Activated CD4-positive, alpha-beta T cell treated with anti-CD3 and anti-CD28 coated beads, Interleukin-2, amount 10 ng/mL, durations not matched to agents 7 days and 5 days (primary cell): ENCODE data around the gene AOPEP. TPM values are rescaled to one million over a fixed set of nuclear protein-coding genes. Genes with fewer than 3 reads are reported as not detected.
A peak's percentile ranks its signal among the peaks of the same experiment; 100 is the strongest.

ENCODE experiments used
- CTCF ChIA-PET: fragments of 350-600 bp; sonication (Branson Sonifier 250); formaldehyde crosslinking; loops from one replicate; lab custom pipeline; 2021; ENCODE audit warnings: antibody characterized with exemption; lab: Charles Lee
- POLR2A ChIA-PET: fragments of 350-600 bp; sonication (Branson Sonifier 250); formaldehyde crosslinking; loops from one replicate; lab custom pipeline; 2021; ENCODE audit warnings: antibody characterized with exemption; lab: Charles Lee
- DNase-seq: peaks from one replicate; pipeline ENCODE4 v3.0.0-alpha.2; 2020
- H3K27ac Mint-ChIP-seq: one replicate; pipeline ENCODE4 v1.8.0; 2021; ENCODE audit warnings: mild to moderate bottlenecking, moderate library complexity, mixed read lengths
- H3K27me3 Mint-ChIP-seq: one replicate; pipeline ENCODE4 v1.8.0; 2021; ENCODE audit warnings: mixed read lengths
- H3K36me3 Mint-ChIP-seq: one replicate; pipeline ENCODE4 v1.8.0; 2021; ENCODE audit warnings: low read depth, mixed read lengths
- H3K4me1 Mint-ChIP-seq: one replicate; pipeline ENCODE4 v1.8.0; 2021; ENCODE audit warnings: mixed read lengths
- H3K4me3 Mint-ChIP-seq: one replicate; pipeline ENCODE4 v1.8.0; 2021; ENCODE audit warnings: mild to moderate bottlenecking, moderate library complexity, mixed read lengths
- H3K9me3 Mint-ChIP-seq: one replicate; pipeline ENCODE4 v1.8.0; 2021; ENCODE audit warnings: mixed read lengths
- total RNA-seq, 2 experiments: library from RNA; stranded (reverse); gene quantifications; one replicate each; pipeline ENCODE4 v1.2.3, GENCODE V29; 2021

AOPEP gene
- total RNA-seq, 2 experiments from 2014 or later: 9.7 to 10.7 TPM

DNA sequence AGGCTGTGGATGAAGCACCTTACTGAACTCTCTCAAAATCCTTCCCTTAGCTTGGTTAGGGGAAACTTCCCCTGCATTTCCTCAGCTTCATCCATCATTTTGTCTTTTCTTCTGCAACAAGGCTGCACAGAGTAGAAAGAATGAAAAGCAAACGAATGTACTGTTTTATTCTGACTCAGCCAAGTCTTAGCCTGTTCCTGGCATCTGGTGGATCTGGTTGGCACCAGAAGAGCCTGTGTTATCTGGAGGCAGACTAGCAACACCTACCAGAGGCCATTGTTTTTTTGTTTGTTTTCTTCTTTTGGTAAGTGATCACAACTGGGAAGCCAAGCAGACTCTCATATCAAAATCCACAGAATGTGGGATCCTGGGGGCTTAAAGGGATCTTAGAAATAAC, 390.3 kb downstream of the AOPEP start:
- POLR2A ChIA-PET: no interaction called here
- Mint-ChIP-seq H3K4me1 (peaks cover 2% of the 10 kb centered on the region), H3K27ac (no peak overlapping the region)

DNA sequence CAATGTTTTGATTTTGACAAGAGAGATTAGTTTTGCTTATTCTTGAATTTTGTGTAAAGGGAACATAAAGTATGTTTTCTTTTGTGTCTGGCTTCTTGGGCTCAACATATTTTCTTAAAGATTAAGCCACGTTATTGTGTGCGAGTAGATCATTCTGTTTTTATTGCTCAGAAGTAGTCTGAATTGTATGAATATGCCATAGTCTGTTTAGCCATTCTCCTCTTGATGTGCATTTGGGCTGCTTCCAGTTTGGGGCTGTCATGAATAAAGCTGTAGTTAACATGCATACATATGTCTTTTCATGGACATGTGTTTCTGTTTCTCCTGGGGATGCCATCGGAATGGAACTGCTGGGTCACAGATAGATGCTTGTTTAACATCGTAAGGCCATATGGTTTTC, 392.1 kb downstream of the AOPEP start:
- ChIA-PET CTCF (interaction anchor here (1.3 kb wide), 1 partner anchor 13 kb away, joined by 3 read pairs; no protein-coding TSS in a partner anchor), POLR2A (no interaction called here)
- H3K36me3 Mint-ChIP-seq: no peaks in the 10 kb centered on the region
- no peak overlapping the region for H3K4me3 Mint-ChIP-seq
- H3K27ac Mint-ChIP-seq: no peak overlapping the region
- H3K9me3 Mint-ChIP-seq: no peaks in the 10 kb centered on the region
- peaks cover 2% of the 10 kb centered on the region for H3K4me1 Mint-ChIP-seq
- no peaks in the 10 kb centered on the region for H3K27me3 Mint-ChIP-seq
- DNase-seq: no peak

More for the DNA sequence above, 390.3 kb downstream of the AOPEP start:
- no peaks in the 10 kb centered on the region for H3K27me3 Mint-ChIP-seq
- no peak overlapping the region for H3K4me3 Mint-ChIP-seq
- CTCF ChIA-PET: interaction anchor here (1.2 to 1.7 kb wide), 2 partner anchors 10 to 14 kb away, joined by 3 to 4 read pairs; no protein-coding TSS in a partner anchor
- no peak for DNase-seq
- no peaks in the 10 kb centered on the region for H3K36me3 Mint-ChIP-seq
- H3K9me3 Mint-ChIP-seq: no peaks in the 10 kb centered on the region

DNA sequence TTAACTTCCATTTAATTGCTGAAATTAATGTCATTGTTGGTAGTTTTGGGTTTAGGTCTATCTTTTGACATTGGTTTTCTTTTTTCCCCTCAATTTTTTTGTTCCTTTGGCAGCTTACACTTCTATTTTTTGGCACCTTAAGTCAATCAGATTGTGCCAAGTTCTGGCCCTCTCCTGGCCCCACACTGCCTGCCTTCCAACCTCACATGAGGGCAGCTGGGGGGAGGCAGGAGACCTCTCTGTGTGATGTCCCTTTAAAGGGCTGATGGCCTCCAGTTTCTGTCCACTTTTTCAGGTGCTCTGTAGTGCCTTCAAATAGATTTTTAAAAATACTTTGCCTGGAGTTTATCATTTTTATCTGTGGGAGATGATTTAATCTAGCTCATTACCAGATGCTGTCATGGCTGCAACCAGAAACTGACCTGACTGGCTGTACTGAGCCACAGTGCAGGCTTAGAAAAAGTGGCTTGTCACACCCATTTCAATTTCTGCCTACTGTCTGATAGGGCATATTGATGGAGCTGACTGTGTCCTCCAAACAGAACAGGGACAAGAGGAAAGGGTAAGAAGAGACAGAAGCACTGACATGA, 394.4 kb downstream of the AOPEP start:
- H3K4me1 Mint-ChIP-seq: peaks cover 2% of the 10 kb centered on the region
- H3K27me3 Mint-ChIP-seq: no peaks in the 10 kb centered on the region
- no peak for DNase-seq
- H3K4me3 Mint-ChIP-seq: no peak overlapping the region
- POLR2A ChIA-PET: interaction anchor here (0.6 kb wide), 1 partner anchor 32 kb away, joined by 3 read pairs; no protein-coding TSS in a partner anchor
- H3K27ac Mint-ChIP-seq: no peak overlapping the region
- H3K36me3 Mint-ChIP-seq: no peaks in the 10 kb centered on the region
- H3K9me3 Mint-ChIP-seq: no peaks in the 10 kb centered on the region
- CTCF ChIA-PET: interaction anchor here (1.3 kb wide), 1 partner anchor 10 kb away, joined by 3 read pairs; no protein-coding TSS in a partner anchor

DNA sequence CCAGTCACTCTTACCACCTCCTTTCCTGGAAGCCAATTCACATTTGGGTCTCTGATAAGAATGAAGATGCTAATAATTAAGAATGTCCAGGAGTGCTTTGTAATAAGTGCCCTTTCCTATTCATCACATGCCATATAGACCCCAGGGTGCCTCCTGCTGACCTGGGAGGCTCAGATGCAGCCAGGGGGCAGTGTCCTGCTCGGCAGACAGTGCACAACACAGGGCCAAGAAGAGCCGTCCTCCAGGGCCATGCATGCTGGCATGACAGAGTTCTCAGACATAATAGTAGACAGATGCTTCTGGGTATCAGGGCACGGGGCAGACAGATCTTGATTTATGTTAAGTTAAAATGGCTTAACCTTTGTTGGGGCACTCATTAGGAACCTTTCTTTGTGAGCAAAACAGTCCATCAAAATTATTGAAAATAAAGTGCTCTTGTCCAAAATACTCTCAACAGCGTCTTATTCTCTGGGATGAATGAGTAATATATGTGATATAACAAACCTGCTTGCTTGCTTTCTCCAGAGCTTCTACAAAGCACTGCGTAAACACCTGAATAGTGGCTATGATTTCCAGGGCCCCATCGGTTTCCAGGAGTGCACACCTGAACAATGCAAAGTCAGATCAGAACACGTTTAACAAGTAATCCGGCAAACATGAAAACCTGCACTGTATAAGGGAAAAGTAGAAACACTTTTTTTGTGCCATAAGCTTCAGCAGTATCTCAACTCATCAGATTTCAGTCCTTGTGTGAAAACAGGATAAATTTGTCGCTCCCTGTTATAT, 398.3 kb downstream of the AOPEP start:
- ChIA-PET POLR2A (no interaction called here), CTCF (interaction anchor here (0.7 to 0.9 kb wide), 2 partner anchors 360 to 1709 kb away, joined by 3 read pairs; no protein-coding TSS in a partner anchor)
- Mint-ChIP-seq H3K36me3 (no peaks in the 10 kb centered on the region), H3K9me3 (no peaks in the 10 kb centered on the region), H3K4me3 (no peak overlapping the region), H3K4me1 (peaks cover 3% of the 10 kb centered on the region), H3K27ac (no peak overlapping the region), H3K27me3 (no peaks in the 10 kb centered on the region)
- no peak for DNase-seq

DNA sequence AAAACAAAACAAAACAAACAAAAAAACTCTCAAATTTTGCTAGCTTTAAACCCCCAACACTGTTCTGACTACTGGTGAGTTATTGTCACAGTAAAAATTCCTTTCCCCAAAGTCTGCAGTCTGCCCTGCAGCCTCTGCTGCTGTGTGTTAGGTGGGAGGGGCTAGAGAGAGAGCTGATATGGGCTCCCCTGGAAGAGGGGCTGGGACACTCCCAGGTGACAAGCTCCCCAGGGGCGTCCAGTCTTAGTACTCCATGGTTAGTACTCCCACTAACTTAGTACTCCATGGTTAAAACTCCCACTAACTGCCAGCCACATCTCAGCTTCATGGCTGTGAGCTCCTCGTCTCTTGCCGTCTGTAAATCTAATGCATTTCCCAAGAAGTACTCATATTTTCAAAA, 399.2 kb downstream of the AOPEP start:
- Mint-ChIP-seq H3K4me3 (no peak overlapping the region), H3K36me3 (no peaks in the 10 kb centered on the region), H3K9me3 (no peaks in the 10 kb centered on the region), H3K27ac (no peak overlapping the region), H3K4me1 (peaks cover 3% of the 10 kb centered on the region), H3K27me3 (no peaks in the 10 kb centered on the region)
- ChIA-PET CTCF (interaction anchor here (0.6 to 0.9 kb wide), 4 partner anchors 343 to 457 kb away, joined by 3 read pairs; no protein-coding TSS in a partner anchor), POLR2A (no interaction called here)
- DNase-seq: no peak

DNA sequence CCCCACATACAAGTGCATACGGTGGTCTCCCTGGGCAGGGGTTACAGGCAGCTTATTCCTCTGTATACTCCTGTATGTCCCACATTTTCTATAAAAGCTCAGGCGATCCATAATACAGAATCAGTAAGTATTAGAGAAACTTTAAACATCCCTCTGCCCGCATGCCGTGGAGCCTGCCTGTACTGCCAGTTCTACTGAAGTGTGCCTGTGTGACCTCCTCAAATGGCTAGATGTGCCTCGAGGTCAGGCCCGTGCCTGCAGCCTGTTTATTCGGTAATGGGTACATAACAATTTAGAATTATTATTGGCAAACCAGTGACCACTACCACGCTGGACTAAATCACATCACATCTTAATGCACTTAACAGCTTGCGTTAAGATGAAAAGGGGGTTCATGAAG, 400.2 kb downstream of the AOPEP start:
- POLR2A ChIA-PET: no interaction called here
- H3K27ac Mint-ChIP-seq: no peak overlapping the region
- H3K27me3 Mint-ChIP-seq: no peaks in the 10 kb centered on the region
- peaks cover 1% of the 10 kb centered on the region for H3K4me1 Mint-ChIP-seq
- H3K36me3 Mint-ChIP-seq: no peaks in the 10 kb centered on the region
- no peak for DNase-seq
- CTCF ChIA-PET: interaction anchor here (0.7 to 2.1 kb wide), 4 partner anchors 10 to 446 kb away, joined by 3 to 14 read pairs (median 4); no protein-coding TSS in a partner anchor
- H3K9me3 Mint-ChIP-seq: no peaks in the 10 kb centered on the region
- H3K4me3 Mint-ChIP-seq: no peak overlapping the region

DNA sequence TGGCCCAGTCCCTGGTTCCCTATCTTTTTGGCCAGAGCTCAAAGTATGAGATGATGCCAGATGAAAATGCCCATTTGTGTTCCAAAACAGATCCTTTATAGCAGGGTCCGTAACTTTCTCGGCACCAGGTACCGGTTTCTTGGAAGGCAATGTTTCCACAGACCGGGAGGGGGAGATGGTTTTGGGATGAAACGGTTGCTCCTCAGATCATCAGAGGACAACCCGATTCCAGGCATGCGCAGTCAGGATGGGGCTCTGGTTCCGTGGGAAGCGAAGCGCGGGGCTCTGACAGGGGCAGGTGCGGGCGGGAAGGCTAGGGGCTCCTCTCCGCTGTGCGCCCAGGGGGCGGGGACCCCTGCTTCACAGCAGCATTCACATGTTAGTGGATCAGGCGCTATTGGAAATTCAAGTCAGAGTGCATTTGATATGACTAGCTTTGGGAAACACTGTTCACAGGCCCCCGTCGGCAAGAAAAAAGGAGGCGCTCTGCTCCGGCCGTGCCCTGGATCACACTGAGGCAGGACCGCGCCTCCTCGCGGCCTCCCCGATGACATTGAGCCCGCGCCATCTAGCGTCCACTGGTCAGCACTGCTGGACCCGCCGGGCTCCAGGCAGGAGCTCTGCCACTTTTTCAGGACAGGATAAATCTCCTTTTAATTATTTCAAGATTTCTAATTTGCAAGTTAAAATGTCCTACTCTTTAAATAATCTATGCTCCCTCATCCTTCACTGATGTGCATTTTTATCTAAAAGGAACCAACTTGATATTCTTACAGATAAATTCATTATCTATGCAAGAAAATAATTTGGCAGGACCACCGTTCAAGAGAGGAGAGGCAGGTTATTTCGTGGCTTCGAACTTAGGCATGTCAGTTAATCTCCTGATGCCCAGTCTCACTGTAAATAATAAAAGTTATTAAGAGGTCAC, 401.0 kb downstream of the AOPEP start:
- H3K4me3 Mint-ChIP-seq: no peak overlapping the region
- no peaks in the 10 kb centered on the region for H3K36me3 Mint-ChIP-seq
- H3K9me3 Mint-ChIP-seq: no peaks in the 10 kb centered on the region
- peak; percentile 75 for DNase-seq
- CTCF ChIA-PET: interaction anchor here (0.6 to 2.1 kb wide), 11 partner anchors 9 to 458 kb away, joined by 3 to 14 read pairs (median 3); no protein-coding TSS in a partner anchor
- no peak overlapping the region for H3K27ac Mint-ChIP-seq
- POLR2A ChIA-PET: no interaction called here
- peaks cover 1% of the 10 kb centered on the region for H3K4me1 Mint-ChIP-seq
- H3K27me3 Mint-ChIP-seq: no peaks in the 10 kb centered on the region

DNA sequence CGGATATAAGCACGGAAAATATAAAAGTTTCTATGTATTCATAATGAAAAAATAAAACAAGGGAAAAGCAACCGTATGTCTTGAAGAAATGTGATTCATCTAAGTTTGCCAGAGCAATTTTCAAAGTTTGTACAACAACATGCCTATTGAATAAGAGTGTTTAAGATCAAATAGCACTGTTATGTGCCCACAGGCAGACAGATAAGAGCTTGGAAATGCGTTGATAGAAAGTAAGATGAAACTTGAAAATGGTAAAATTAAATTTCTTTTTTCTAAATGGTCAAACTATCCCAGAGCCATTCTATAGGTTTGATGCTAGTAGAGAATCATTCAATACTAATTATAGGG, 401.7 kb downstream of the AOPEP start:
- no peak for DNase-seq
- peaks cover 1% of the 10 kb centered on the region for H3K4me1 Mint-ChIP-seq
- no peaks in the 10 kb centered on the region for H3K27me3 Mint-ChIP-seq
- CTCF ChIA-PET: interaction anchor here (0.6 to 2.1 kb wide), 9 partner anchors 9 to 647 kb away, joined by 3 to 14 read pairs (median 3); no protein-coding TSS in a partner anchor
- H3K27ac Mint-ChIP-seq: no peak overlapping the region
- no peak overlapping the region for H3K4me3 Mint-ChIP-seq
- no peaks in the 10 kb centered on the region for H3K9me3 Mint-ChIP-seq
- POLR2A ChIA-PET: no interaction called here
- no peaks in the 10 kb centered on the region for H3K36me3 Mint-ChIP-seq

DNA sequence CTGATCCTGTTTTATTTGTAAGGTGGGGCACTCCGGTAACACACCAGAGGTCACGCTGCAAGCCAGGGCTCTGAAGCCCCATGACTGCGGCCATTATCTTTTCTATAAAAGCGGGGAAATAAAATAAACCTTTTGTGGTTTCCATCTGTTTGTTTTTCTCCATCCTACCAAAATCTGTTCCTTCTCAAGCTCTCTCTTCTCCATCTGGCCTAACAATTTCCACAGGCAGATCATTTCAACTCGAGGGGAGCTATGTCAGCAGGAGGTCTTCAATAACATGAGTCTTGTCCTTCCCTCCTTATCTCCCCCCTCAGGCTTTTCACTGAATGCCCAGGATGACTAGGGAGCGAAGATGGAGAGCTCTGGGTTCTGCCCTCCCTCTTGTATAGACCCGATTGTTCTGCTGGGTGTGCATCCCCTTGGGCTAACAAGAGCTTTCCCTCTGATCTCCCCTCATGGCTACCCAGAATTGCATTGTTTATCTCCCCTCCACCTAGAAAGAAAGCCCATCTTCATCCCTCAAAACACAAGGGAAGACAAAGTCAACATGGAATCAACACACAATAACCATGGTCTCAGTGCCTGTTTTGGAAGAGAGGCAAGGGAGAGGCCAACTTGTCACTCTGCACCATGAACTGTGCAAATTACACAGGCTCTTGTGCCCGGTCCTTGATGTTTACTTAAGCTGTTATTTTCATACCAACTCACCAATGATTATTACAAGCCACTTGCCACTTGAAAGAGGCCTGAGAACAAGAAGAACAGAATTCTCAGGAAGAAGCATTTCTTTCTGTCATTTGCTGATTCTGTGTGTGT, 403.2 kb downstream of the AOPEP start:
- no peak overlapping the region for H3K27ac Mint-ChIP-seq
- DNase-seq: no peak
- no peaks in the 10 kb centered on the region for H3K9me3 Mint-ChIP-seq
- no peak overlapping the region for H3K4me3 Mint-ChIP-seq
- no peaks in the 10 kb centered on the region for H3K36me3 Mint-ChIP-seq
- no peaks in the 10 kb centered on the region for H3K27me3 Mint-ChIP-seq
- CTCF ChIA-PET: interaction anchor here (0.9 to 3.2 kb wide), 5 partner anchors 7 to 465 kb away, joined by 3 to 23 read pairs (median 3); no protein-coding TSS in a partner anchor
- POLR2A ChIA-PET: no interaction called here
- peaks cover 1% of the 10 kb centered on the region for H3K4me1 Mint-ChIP-seq

DNA sequence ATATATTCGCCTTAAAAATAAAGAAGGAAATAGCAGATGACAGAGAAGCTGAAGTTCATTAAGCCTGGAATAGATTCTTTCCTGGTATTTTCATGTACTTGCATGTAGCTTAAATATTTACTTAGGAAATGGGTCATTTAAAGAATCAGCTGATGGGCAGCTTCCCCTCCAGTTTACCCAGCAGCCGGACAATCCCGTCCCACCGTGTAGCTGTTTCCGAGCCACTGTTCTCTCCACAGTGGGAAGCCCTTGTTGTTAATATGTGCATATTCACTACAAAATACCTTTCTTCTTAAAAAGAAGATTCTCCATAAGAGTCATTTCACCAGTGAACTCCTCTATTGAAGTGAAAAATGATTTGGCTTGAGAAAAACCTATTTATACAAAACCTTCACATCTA, 404.0 kb downstream of the AOPEP start:
- DNase-seq: no peak
- H3K27ac Mint-ChIP-seq: no peak overlapping the region
- POLR2A ChIA-PET: no interaction called here
- no peaks in the 10 kb centered on the region for H3K36me3 Mint-ChIP-seq
- no peaks in the 10 kb centered on the region for H3K27me3 Mint-ChIP-seq
- no peaks in the 10 kb centered on the region for H3K9me3 Mint-ChIP-seq
- H3K4me3 Mint-ChIP-seq: no peak overlapping the region
- H3K4me1 Mint-ChIP-seq: peaks cover 1% of the 10 kb centered on the region
- CTCF ChIA-PET: interaction anchor here (0.9 to 3.2 kb wide), 10 partner anchors 8 to 466 kb away, joined by 3 to 23 read pairs (median 3); no protein-coding TSS in a partner anchor

DNA sequence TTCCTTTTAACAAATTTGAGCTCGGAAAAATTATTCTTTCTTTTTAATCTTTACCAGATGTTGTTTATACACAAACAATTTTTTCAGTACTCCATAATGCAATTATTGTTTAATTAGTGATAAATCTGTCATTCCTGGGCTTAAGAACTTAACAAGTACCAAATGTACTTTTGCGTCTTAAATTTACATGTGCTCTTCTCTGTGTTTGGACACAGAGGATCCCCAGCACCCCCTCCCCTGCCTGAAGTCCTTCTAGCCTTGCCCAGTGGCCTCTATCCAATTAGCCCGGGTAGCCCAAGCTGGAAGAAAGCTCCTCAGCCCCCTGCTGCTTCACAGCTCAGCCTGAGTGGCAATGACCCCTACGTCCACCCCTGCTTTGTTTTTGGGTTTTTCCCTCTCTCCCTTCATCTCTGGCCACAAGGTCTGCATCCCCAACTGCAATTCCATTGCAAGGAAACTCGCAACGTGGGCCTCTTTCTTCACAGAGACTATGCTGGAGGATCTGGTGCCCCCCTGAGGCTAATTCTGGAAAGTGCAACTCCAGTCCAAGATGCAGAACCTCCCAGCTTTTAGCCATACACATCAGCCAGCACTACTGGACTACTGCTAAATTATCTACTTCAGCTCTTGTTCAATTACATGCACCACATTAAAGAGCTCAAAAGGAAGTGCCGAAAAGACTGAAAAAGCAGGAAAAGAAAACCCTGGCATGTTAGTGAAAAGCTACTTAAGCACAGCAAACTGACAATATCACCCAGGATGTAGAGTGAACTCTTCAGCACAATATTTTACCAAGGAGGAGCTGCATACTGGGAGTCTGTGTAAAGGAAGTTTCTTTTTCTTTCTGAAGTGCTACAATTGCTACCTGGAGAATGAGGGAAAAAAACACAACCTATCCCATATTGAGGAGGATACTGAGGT, 404.8 kb downstream of the AOPEP start:
- DNase-seq: peak; percentile 56
- Mint-ChIP-seq H3K27me3 (no peaks in the 10 kb centered on the region), H3K4me3 (no peak overlapping the region), H3K27ac (no peak overlapping the region), H3K36me3 (no peaks in the 10 kb centered on the region), H3K9me3 (no peaks in the 10 kb centered on the region), H3K4me1 (peaks cover 1% of the 10 kb centered on the region)
- CTCF ChIA-PET: interaction anchor here (0.6 to 3.2 kb wide), 14 partner anchors 9 to 475 kb away, joined by 3 to 23 read pairs (median 3); no protein-coding TSS in a partner anchor
- POLR2A ChIA-PET: no interaction called here
